Adipocyte (in vitro differentiated cells): Measurements from ENCODE around the gene NELL1.
"Not testable (repeated sequence)": the region's sequence is repeated elsewhere in the genome, so short reads cannot be mapped to it uniquely, and the experiment has no call there.

Experiments
- DNase-seq: peaks from one replicate; pipeline ENCODE4 v3.0.0-alpha.2; 2015; ENCODE audit warnings: low read depth
- H3K27me3 ChIP-seq: replicated peaks from 2 replicates; pipeline ENCODE4 v1.7.0; 2013; ENCODE audit warnings: mild to moderate bottlenecking, low read length, moderate library complexity; ENCODE audit not compliant: control insufficient read depth, insufficient read depth
- H3K36me3 ChIP-seq: 2 replicates; pipeline ENCODE4 v1.7.0; 2013; ENCODE audit warnings: low read length, mild to moderate bottlenecking, moderate library complexity; ENCODE audit not compliant: control insufficient read depth, insufficient read depth, severe bottlenecking
- H3K4me1 ChIP-seq: 2 replicates; pipeline ENCODE4 v1.7.0; 2013; ENCODE audit warnings: mild to moderate bottlenecking, low read length, moderate library complexity; ENCODE audit not compliant: control insufficient read depth, insufficient read depth
- H3K4me3 ChIP-seq: 2 replicates; pipeline ENCODE4 v1.7.0; 2013; ENCODE audit warnings: mild to moderate bottlenecking, low read length, moderate library complexity
- H3K9ac ChIP-seq: 2 replicates; pipeline ENCODE4 v1.7.0; 2013; ENCODE audit warnings: mild to moderate bottlenecking, low read length, moderate library complexity
- H3K9me3 ChIP-seq: 2 replicates; pipeline ENCODE4 v1.7.0; 2013; ENCODE audit warnings: mild to moderate bottlenecking, low read length, moderate library complexity; ENCODE audit not compliant: control insufficient read depth

The NELL1 gene

DNA sequence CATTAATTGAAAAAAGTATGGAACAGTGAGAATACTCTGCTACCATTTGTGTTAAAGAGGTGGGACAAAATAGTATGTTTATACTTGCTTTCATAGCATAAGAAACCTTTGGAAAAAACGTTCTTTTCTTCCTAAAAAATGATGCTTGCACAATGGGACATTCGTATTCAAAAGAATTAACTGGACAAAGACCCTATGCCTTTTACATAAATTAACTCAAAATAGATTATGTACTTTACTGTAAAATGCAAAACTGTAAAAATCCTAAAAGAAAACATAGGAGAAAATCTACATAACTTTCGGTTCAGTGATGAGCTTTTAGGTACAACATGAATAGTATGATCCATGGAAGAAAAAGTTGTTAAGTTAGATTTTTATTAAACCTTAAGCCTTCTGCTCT lies 166.2 kb downstream of the NELL1 start:
- H3K36me3 ChIP-seq: no peaks in the 10 kb centered on the region
- H3K4me3 ChIP-seq: no peak overlapping the region
- no peaks in the 10 kb centered on the region for H3K27me3 ChIP-seq
- H3K9me3 ChIP-seq: no peaks in the 10 kb centered on the region
- H3K4me1 ChIP-seq: no peaks in the 10 kb centered on the region
- no peak for DNase-seq
- no peak overlapping the region for H3K9ac ChIP-seq

DNA sequence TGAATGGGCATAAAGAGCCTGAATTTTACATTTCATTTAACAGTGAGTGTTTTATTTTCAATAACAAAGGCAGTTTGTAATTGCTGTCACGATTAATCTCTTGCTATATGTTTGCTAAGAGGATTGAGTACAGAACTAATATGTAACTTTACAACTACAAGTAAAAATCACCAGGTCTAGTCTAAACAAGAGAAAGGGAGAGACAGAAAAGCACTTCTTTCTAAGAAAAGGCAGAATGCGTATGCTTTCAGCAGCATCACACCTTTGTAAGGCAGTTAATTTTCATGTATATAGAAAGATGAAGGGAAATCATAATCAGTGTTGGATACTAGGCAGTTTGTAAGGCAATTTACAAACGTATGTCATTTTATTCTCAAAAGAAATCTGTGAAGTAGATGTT lies 169.8 kb downstream of the NELL1 start:
- H3K4me1 ChIP-seq: no peaks in the 10 kb centered on the region
- H3K36me3 ChIP-seq: no peaks in the 10 kb centered on the region
- no peaks in the 10 kb centered on the region for H3K27me3 ChIP-seq
- H3K9me3 ChIP-seq: no peaks in the 10 kb centered on the region
- H3K4me3 ChIP-seq: no peak overlapping the region
- no peak for DNase-seq
- H3K9ac ChIP-seq: no peak overlapping the region

DNA sequence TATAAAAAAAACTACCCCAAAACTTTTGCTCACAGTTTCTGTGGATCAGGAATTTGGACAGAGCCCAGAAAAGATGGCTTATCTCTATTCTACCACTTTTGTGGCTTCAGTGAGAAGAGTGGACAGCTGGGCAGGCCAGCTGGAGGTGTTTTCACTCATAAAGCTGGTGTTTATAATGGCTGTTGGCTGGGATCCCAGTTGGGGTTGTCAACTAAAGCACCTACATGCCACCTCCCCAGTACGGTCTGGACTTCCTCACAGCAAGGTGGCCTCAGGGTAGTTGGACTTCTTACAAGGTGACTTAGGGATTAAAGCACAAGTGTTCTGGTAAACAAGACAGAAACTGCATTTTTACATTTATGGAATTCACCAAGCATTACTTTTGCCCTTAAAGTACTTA lies 171.0 kb downstream of the NELL1 start:
- H3K4me3 ChIP-seq: no peak overlapping the region
- H3K4me1 ChIP-seq: no peaks in the 10 kb centered on the region
- H3K36me3 ChIP-seq: no peaks in the 10 kb centered on the region
- H3K27me3 ChIP-seq: no peaks in the 10 kb centered on the region
- no peaks in the 10 kb centered on the region for H3K9me3 ChIP-seq
- no peak overlapping the region for H3K9ac ChIP-seq
- DNase-seq: no peak

DNA sequence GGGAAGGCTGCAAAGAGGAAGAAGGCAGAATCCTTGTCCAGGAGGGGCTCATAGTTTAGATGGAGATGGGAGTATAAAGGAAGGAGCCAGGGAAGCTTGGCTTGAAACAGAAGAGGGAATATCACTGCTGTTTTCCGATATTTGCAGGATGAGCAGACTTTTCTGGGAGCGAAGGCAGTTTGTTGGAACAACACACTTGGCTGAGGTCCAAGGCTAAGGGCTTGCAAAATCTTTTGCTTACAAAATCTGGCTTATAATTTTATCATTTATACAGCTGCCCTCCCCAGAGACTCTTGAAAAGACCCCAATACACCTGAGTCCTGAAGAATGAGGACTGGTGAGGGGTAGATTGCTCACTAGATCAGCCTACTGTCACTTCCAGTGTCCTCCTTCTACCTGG lies 174.8 kb downstream of the NELL1 start:
- Histone ChIP-seq H3K9ac (no peak overlapping the region), H3K27me3 (no peaks in the 10 kb centered on the region), H3K9me3 (no peaks in the 10 kb centered on the region), H3K4me1 (no peaks in the 10 kb centered on the region), H3K36me3 (no peaks in the 10 kb centered on the region), H3K4me3 (no peak overlapping the region)
- DNase-seq: no peak

DNA sequence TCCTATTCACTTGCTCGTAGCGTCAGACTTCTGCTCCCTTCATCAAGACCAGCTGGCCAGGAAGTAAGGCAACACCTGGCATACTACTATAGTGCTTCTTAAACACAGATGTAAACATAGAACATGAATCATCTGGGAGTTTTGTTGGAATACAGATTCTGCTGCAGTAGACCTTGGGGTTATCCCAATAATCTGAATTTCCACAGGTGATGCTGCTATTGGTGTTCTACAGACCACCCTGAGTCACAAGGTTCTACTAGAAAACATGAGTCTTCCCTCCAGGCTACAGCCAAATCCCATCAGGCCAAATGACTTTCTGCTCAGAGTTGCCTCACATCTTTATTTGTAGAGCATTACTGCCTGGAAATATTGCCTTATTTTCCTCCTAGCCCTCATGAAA lies 175.2 kb downstream of the NELL1 start:
- Histone ChIP-seq H3K4me1 (no peaks in the 10 kb centered on the region), H3K4me3 (no peak overlapping the region), H3K9ac (no peak overlapping the region), H3K36me3 (no peaks in the 10 kb centered on the region), H3K9me3 (no peaks in the 10 kb centered on the region), H3K27me3 (no peaks in the 10 kb centered on the region)
- DNase-seq: no peak

DNA sequence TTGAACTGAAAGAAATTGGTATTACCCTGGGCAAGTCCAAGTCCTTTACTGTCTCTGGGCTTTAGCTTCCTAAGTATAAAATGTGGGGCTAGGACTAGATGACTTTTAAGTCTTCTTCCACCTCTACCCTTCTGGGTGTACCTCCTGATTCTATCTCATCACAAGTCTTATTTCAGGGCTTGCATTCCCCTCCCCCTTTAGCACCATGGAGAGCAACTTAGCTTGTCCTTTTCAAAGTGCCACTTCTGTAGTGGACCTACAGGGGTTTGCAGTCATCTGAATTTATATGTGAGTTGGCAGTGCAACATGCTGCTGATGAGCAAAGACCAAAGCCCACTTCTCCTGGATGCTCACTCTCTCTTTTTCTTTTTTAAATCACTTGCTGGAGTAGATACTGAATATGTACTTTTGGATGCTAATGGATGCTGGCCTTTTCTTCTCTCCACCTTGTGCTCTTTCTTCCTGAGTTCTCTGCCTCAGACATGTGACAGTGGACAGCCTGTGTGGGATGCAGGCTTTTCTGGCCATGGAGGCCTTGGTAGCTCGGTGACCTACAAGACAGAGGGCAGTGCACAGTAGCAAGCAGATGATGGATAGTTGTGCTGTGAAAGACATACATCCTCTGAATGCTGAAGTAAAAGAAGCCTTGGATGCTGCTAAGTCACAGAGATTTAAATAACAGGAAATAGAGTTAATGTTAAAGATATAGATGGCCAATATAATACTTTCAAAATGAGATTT lies 185.0 kb downstream of the NELL1 start:
- no peak for DNase-seq
- no peaks in the 10 kb centered on the region for H3K27me3 ChIP-seq
- no peak overlapping the region for H3K9ac ChIP-seq
- H3K4me3 ChIP-seq: no peak overlapping the region
- H3K36me3 ChIP-seq: no peaks in the 10 kb centered on the region
- no peaks in the 10 kb centered on the region for H3K9me3 ChIP-seq
- H3K4me1 ChIP-seq: no peaks in the 10 kb centered on the region

DNA sequence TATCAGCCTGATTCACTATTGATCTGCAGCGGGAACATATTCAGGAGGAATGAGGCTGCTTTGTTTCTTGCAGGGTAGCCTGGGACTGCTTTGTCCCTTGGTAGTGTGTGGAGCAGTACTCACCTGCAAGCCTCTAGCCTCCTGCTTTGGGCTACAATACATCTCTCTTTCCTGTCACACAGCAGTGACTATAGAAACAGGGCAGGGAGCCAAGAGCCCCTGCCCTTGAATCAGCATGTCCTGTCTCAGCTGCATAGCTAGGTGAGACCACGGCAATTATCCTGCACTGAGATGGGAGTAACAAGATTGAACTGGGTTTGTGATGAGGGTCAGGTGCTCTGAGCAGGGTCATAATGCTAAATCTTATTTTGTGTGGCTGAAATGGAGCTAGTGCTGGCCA lies 191.9 kb downstream of the NELL1 start:
- no peaks in the 10 kb centered on the region for H3K4me1 ChIP-seq
- no peak overlapping the region for H3K9ac ChIP-seq
- no peak for DNase-seq
- H3K9me3 ChIP-seq: no peaks in the 10 kb centered on the region
- no peaks in the 10 kb centered on the region for H3K27me3 ChIP-seq
- no peak overlapping the region for H3K4me3 ChIP-seq
- H3K36me3 ChIP-seq: no peaks in the 10 kb centered on the region

DNA sequence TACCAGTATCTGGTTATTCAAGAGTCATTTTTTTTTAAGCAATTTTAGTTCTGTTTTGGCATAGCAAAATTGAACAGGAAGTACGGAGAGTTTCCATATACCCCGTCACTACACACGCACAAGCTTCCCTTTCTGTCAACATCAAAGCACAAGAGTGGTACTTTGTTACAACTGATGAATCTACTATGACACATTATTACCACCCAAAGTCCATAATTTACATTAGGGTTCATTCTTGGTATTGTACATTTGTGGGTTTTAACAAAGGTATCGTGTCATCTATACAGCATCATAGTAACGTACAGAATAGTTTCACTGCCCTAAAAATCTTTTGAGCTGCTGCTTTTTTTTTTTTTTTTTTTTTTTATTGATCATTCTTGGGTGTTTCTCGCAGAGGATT lies 192.9 kb downstream of the NELL1 start:
- H3K36me3 ChIP-seq, H3K4me1 ChIP-seq, H3K9me3 ChIP-seq, H3K27me3 ChIP-seq, H3K4me3 ChIP-seq, H3K9ac ChIP-seq, DNase-seq: not testable (repeated sequence)

DNA sequence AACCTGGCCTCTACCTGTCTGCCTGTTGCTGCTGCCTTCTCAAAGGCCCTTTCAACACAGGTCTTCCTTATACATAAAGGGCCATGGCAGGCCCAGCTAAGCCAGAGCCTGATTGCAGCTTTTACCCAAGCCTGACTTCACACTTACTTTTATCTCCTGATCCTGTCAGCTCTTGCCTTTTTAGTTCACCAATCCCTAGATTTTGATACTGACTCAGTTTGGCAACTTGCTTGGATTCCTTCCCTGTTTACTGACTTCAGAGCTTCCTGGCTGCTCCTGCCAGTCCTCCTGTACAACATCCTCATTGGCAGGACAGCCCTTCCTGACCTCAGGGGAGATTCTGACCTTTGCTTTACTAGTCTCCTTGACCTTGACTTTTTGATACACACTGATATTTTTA lies 195.2 kb downstream of the NELL1 start:
- Histone ChIP-seq H3K4me3 (no peak overlapping the region), H3K36me3 (no peaks in the 10 kb centered on the region), H3K27me3 (no peaks in the 10 kb centered on the region), H3K9me3 (no peaks in the 10 kb centered on the region), H3K4me1 (no peaks in the 10 kb centered on the region), H3K9ac (no peak overlapping the region)
- no peak for DNase-seq

DNA sequence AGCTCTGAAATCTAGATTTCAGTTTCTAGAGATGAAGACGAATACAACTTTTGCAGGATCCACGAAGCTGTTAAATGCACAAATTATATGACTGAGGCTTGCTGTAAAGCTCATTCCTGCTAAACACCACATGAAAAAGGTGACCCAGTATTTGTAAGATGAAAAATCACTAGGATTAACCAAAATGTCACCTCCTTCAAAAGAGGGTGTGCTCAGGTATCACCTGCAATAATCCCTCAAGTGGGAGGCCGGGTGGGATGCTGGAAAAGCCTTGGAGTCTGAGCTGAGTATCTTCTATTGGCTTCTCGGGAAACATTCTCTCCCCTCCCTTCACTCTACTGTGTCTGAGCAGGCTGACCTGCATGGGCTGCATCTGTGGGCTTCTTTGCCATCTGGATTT lies 195.8 kb downstream of the NELL1 start:
- no peak for DNase-seq

DNA sequence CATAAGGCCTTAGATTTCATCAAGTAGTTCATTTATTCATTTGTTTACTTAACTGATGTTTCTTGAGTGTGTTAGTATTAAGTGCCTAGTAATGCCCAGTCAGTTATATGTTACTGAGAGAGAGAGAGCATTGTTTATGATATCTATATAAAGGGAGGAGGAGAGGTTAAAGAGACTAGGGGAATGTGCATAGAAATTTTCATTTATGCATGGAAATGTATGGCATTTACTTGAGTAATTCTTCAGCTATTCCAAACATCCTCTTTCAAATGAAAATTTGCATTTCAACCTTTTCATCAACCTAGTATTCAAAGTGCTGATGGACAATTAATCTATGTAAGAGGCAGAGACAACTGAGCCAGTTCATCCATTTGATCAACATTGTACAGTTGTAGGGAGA lies 199.7 kb downstream of the NELL1 start:
- DNase-seq: no peak
- no peak overlapping the region for H3K9ac ChIP-seq
- H3K9me3 ChIP-seq: no peaks in the 10 kb centered on the region
- H3K4me3 ChIP-seq: no peak overlapping the region
- no peaks in the 10 kb centered on the region for H3K4me1 ChIP-seq
- H3K27me3 ChIP-seq: no peaks in the 10 kb centered on the region
- no peaks in the 10 kb centered on the region for H3K36me3 ChIP-seq

More for the DNA sequence above, 195.8 kb downstream of the NELL1 start:
- no peaks in the 10 kb centered on the region for H3K36me3 ChIP-seq
- no peak overlapping the region for H3K9ac ChIP-seq
- no peak overlapping the region for H3K4me3 ChIP-seq
- no peaks in the 10 kb centered on the region for H3K9me3 ChIP-seq
- H3K27me3 ChIP-seq: no peaks in the 10 kb centered on the region
- H3K4me1 ChIP-seq: no peaks in the 10 kb centered on the region

DNA sequence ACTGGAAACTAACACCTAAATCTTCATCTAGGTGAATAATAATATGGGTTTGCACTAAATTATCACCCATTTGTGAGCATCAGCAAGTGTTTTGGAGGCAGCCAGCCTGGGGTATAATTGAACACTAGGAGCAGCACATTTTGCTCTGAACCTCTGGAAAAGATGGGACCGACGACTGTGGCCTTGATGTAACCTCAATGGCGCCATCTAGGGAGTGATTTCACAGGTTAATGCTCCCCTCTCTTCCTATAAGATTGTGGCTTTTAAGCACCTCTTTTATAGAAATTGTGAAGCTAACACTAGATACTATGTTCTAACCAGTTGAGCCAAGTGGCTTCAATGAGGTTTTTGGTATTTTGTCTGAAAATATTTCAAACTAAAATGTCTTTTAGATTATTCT lies 203.7 kb downstream of the NELL1 start:
- H3K27me3 ChIP-seq: peaks cover 3% of the 10 kb centered on the region
- no peaks in the 10 kb centered on the region for H3K4me1 ChIP-seq
- no peaks in the 10 kb centered on the region for H3K9me3 ChIP-seq
- H3K4me3 ChIP-seq: no peak overlapping the region
- DNase-seq: no peak
- H3K9ac ChIP-seq: no peak overlapping the region
- no peaks in the 10 kb centered on the region for H3K36me3 ChIP-seq
